ENCODE results near the gene LYRM9. TPM values are rescaled to one million over a fixed set of nuclear protein-coding genes. Genes with fewer than 3 reads are reported as not detected.
"Not testable (repeated sequence)": the region's sequence is repeated elsewhere in the genome, so short reads cannot be mapped to it uniquely, and the experiment has no call there.

LYRM9 gene
- total RNA-seq, 2 donors from 2014 or later, result 5.8 to 8.3 TPM

DNA sequence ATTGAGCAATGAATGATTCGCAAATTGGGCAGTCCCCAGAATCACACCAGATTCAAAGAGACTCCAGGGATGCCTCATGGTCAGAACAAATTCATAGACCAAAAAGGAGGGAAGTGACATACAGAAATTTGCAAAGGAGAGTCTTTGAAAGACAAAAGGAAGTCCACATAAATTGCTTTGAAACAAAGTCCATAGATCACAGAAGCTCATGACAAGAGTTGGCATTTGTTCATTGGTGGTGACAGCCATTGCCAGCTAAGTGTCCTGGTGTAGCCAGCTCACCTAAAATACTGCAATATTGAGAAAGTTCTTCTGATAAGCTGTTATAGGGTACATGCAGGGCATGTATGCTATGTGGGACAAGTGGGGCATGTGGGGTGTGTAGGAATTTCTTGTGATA, 55.4 kb downstream of the LYRM9 start:
- not testable (repeated sequence) for H3K9me3 Mint-ChIP-seq; H3K27me3 ChIP-seq (ENCODE audit: control insufficient read depth, insufficient read depth, low read length, poor library complexity, severe bottlenecking); H3K27ac ChIP-seq (ENCODE audit: low read depth, low read length); H3K9me3 ChIP-seq (ENCODE audit: control insufficient read depth, low read length); H3K27ac Mint-ChIP-seq; H3K4me1 ChIP-seq (ENCODE audit: control insufficient read depth, insufficient read depth, low read length); H3K4me3 ChIP-seq (ENCODE audit: low read length); H3K36me3 ChIP-seq (ENCODE audit: control insufficient read depth, insufficient read depth, low read length); H3K36me3 Mint-ChIP-seq (ENCODE audit: low read depth); H3K4me3 Mint-ChIP-seq; DNase-seq; H3K27me3 Mint-ChIP-seq (ENCODE audit: insufficient read depth); H3K9ac ChIP-seq (ENCODE audit: extremely low read depth, low read length, poor library complexity, severe bottlenecking); H3K4me1 Mint-ChIP-seq
- 100% methylated on average over 1 of the region's 1 CpG for WGBS, 2 experiments (ENCODE audit: insufficient coverage in 1 of 2, insufficient read length in 1 of 2)

DNA sequence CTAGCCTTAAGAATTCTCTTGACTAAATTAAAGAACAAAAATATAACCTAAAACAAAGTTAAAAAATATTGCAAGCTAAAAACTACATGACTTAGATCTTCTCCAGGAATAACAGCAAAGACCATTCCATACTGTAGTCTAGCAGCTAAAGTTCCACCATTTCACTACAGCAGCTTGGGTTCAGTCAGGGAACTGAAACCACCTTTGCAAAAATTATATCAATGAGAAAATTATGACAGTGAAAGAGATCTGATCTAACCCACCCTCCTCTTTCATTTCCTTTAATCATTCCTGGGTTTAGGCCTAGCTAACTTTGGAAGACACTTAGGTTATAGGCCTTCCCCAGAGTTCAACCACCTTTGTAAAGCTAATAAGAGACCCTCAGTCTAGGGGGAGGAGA, 56.5 kb downstream of the LYRM9 start:
- Mint-ChIP-seq H3K27me3 (ENCODE audit: insufficient read depth) (no peaks in the 10 kb centered on the region), H3K4me1 (peaks cover 3% of the 10 kb centered on the region), H3K9me3 (peaks cover 8% of the 10 kb centered on the region), H3K27ac (no peak overlapping the region), H3K4me3 (no peak overlapping the region), H3K36me3 (ENCODE audit: low read depth) (peaks cover 4% of the 10 kb centered on the region)
- Histone ChIP-seq H3K9ac (ENCODE audit: extremely low read depth, low read length, poor library complexity, severe bottlenecking) (no peak overlapping the region), H3K27me3 (ENCODE audit: control insufficient read depth, insufficient read depth, low read length, poor library complexity, severe bottlenecking) (no peaks in the 10 kb centered on the region), H3K4me1 (ENCODE audit: control insufficient read depth, insufficient read depth, low read length) (no peaks in the 10 kb centered on the region), H3K4me3 (ENCODE audit: low read length) (no peak overlapping the region), H3K36me3 (ENCODE audit: control insufficient read depth, insufficient read depth, low read length) (no peaks in the 10 kb centered on the region), H3K27ac (ENCODE audit: low read depth, low read length) (no peak overlapping the region), H3K9me3 (ENCODE audit: control insufficient read depth, low read length) (peaks cover 9% of the 10 kb centered on the region)
- TF ChIP-seq, protein P1, sequence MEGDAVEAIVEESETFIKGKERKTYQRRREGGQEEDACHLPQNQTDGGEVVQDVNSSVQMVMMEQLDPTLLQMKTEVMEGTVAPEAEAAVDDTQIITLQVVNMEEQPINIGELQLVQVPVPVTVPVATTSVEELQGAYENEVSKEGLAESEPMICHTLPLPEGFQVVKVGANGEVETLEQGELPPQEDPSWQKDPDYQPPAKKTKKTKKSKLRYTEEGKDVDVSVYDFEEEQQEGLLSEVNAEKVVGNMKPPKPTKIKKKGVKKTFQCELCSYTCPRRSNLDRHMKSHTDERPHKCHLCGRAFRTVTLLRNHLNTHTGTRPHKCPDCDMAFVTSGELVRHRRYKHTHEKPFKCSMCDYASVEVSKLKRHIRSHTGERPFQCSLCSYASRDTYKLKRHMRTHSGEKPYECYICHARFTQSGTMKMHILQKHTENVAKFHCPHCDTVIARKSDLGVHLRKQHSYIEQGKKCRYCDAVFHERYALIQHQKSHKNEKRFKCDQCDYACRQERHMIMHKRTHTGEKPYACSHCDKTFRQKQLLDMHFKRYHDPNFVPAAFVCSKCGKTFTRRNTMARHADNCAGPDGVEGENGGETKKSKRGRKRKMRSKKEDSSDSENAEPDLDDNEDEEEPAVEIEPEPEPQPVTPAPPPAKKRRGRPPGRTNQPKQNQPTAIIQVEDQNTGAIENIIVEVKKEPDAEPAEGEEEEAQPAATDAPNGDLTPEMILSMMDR (conservative IDR thresholded peaks at IDR 0.05), result no peak
- DNase-seq, result no peak

DNA sequence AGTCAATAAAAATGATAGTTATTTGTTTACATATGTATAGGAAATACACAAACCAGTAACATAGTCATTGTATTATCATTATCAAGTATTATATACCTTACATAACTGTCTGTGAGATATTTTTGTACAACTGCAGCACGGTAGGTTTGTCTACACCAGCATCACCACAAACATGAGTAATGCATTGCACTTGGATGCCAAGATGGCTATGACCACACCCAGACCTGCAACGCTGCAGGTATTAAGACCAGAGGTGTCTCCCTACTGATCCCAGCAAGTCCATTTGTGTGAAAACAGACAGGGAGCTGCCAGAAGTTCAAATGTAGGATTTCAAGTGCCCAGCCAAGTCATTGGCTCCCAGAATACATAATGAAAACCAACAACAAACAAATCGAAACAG, 58.6 kb downstream of the LYRM9 start:
- H3K9me3 ChIP-seq (ENCODE audit: control insufficient read depth, low read length), result peaks cover 9% of the 10 kb centered on the region
- 94 to 100% methylated on average over 1 to 3 of the region's 3 CpGs for WGBS, 2 experiments (ENCODE audit: insufficient coverage in 1 of 2, insufficient read length in 1 of 2)
- H3K4me3 Mint-ChIP-seq, result no peak overlapping the region

DNA sequence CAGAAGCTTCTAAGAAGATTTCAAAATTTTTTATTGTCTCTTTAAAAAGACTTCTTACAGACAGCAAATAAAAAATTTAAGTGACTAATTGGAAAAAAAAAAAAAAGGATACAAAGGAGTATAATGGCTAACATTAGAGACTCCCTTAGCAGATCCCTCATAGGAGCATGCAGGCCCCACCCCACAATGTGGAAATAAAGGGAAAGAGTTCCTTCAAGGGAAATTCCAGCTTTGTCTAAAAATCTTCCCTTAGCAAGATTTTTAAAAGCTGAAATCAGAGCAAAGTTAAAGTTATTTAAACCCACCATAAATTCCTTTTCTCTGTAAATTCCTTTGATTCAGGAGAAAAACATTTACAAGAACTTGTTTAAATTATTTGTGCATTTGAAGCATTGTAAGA, 60.3 kb downstream of the LYRM9 start:
- no peaks in the 10 kb centered on the region for H3K36me3 ChIP-seq (ENCODE audit: control insufficient read depth, insufficient read depth, low read length)
- H3K4me1 ChIP-seq (ENCODE audit: control insufficient read depth, insufficient read depth, low read length), result no peaks in the 10 kb centered on the region
- peaks cover 5% of the 10 kb centered on the region for H3K4me1 Mint-ChIP-seq
- H3K27ac Mint-ChIP-seq, result no peak overlapping the region
- no peak overlapping the region for H3K4me3 ChIP-seq (ENCODE audit: low read length)
- no peaks in the 10 kb centered on the region for H3K27me3 ChIP-seq (ENCODE audit: control insufficient read depth, insufficient read depth, low read length, poor library complexity, severe bottlenecking)
- H3K9me3 ChIP-seq (ENCODE audit: control insufficient read depth, low read length), result peaks cover 9% of the 10 kb centered on the region
- TF ChIP-seq, protein P1 (conservative IDR thresholded peaks at IDR 0.05), result no peak
- no peak overlapping the region for H3K27ac ChIP-seq (ENCODE audit: low read depth, low read length)
- no peak for DNase-seq
- H3K27me3 Mint-ChIP-seq (ENCODE audit: insufficient read depth), result no peaks in the 10 kb centered on the region
- H3K36me3 Mint-ChIP-seq (ENCODE audit: low read depth), result peaks cover 4% of the 10 kb centered on the region
- no peak overlapping the region for H3K4me3 Mint-ChIP-seq
- H3K9me3 Mint-ChIP-seq, result peaks cover 8% of the 10 kb centered on the region
- H3K9ac ChIP-seq (ENCODE audit: extremely low read depth, low read length, poor library complexity, severe bottlenecking), result no peak overlapping the region

More for the DNA sequence above, 58.6 kb downstream of the LYRM9 start:
- no peak overlapping the region for H3K9ac ChIP-seq (ENCODE audit: extremely low read depth, low read length, poor library complexity, severe bottlenecking)
- Mint-ChIP-seq H3K9me3 (peaks cover 8% of the 10 kb centered on the region), H3K36me3 (ENCODE audit: low read depth) (peaks cover 4% of the 10 kb centered on the region), H3K27ac (no peak overlapping the region), H3K27me3 (ENCODE audit: insufficient read depth) (no peaks in the 10 kb centered on the region), H3K4me1 (peaks cover 5% of the 10 kb centered on the region)
- TF ChIP-seq, protein P1 (conservative IDR thresholded peaks at IDR 0.05), result no peak
- H3K4me1 ChIP-seq (ENCODE audit: control insufficient read depth, insufficient read depth, low read length), result no peaks in the 10 kb centered on the region
- no peak overlapping the region for H3K4me3 ChIP-seq (ENCODE audit: low read length)
- DNase-seq, result no peak
- H3K27me3 ChIP-seq (ENCODE audit: control insufficient read depth, insufficient read depth, low read length, poor library complexity, severe bottlenecking), result no peaks in the 10 kb centered on the region
- H3K27ac ChIP-seq (ENCODE audit: low read depth, low read length), result no peak overlapping the region
- H3K36me3 ChIP-seq (ENCODE audit: control insufficient read depth, insufficient read depth, low read length), result no peaks in the 10 kb centered on the region

DNA sequence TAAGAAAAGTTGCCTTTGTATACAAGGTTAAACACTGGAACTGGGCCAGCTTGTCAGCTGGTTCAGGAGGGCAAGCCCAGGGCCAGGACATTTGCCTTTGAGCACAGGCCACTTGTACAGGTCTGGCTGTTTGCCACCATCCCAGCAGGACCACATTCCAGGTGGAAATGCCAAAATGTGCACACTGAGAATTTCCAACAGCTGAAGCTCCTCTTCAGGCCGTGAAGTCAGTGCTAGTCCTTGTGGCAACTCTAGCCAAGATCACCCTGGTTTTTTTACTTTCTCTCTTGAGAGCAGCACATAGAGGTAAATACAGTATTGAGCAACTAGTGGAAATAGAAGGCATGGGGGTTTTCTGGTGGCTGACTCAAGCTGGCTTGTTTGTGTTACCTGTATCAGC, 63.3 kb downstream of the LYRM9 start:
- not testable (repeated sequence) for H3K27me3 Mint-ChIP-seq (ENCODE audit: insufficient read depth); H3K27me3 ChIP-seq (ENCODE audit: control insufficient read depth, insufficient read depth, low read length, poor library complexity, severe bottlenecking); H3K4me3 ChIP-seq (ENCODE audit: low read length); H3K27ac Mint-ChIP-seq; H3K4me1 Mint-ChIP-seq; H3K4me3 Mint-ChIP-seq; H3K9me3 ChIP-seq (ENCODE audit: control insufficient read depth, low read length); H3K36me3 ChIP-seq (ENCODE audit: control insufficient read depth, insufficient read depth, low read length); H3K9ac ChIP-seq (ENCODE audit: extremely low read depth, low read length, poor library complexity, severe bottlenecking); H3K36me3 Mint-ChIP-seq (ENCODE audit: low read depth); H3K27ac ChIP-seq (ENCODE audit: low read depth, low read length); H3K9me3 Mint-ChIP-seq; H3K4me1 ChIP-seq (ENCODE audit: control insufficient read depth, insufficient read depth, low read length); DNase-seq
- 17% methylated on average over 1 of the region's 1 CpG; no CpG with 5 or more reads in 1 of the 2 experiments for WGBS, 2 experiments (ENCODE audit: insufficient coverage in 1 of 2, insufficient read length in 1 of 2)

Measured in endodermal cell (in vitro differentiated cells).